Measurements from ENCODE around the gene COTL1. TPM values are rescaled to one million over a fixed set of nuclear protein-coding genes. Genes with fewer than 3 reads are reported as not detected.

Gene COTL1
- total and polyA plus RNA-seq, 2 of the 13 experiments (the other 11 are each of a cell fraction or from before 2014, with no cell fraction given): 8.7 to 16.9 TPM

- peak; percentile 37 to 41; a peak in 2 of 4 replicates for TF ChIP-seq NR2F1 (CRISPR knock-in tag; IDR thresholded peaks at IDR 0.05)
- TF ChIP-seq PCBP2 (optimal IDR thresholded peaks at IDR 0.05; ENCODE audit: low read depth, low read length, poor library complexity, severe bottlenecking): no peak
- 0 out of 2 replicates have a peak, but pooled peaks have one; percentile 33 for TF ChIP-seq ZBTB20 (CRISPR knock-in tag; IDR thresholded peaks at IDR 0.05; ENCODE audit: borderline replicate concordance, low read depth)
- peak; percentile 14; the same call in 1 of the 2 replicates for TF ChIP-seq HDAC2 (CRISPR knock-in tag; IDR thresholded peaks at IDR 0.05)
- TF ChIP-seq TEAD3 (CRISPR knock-in tag; optimal IDR thresholded peaks at IDR 0.05; ENCODE audit: borderline replicate concordance): peak; percentile 2
- 0 out of 2 replicates have a peak, but pooled peaks have one; percentile 16 for TF ChIP-seq HNF4G (IDR thresholded peaks at IDR 0.05; ENCODE audit: borderline replicate concordance, low read depth, low read length)
- TF ChIP-seq HNF4G (CRISPR knock-in tag; IDR thresholded peaks at IDR 0.05; ENCODE audit: borderline replicate concordance, low read depth): no peak
- no peak for TF ChIP-seq ERF (CRISPR knock-in tag; IDR thresholded peaks at IDR 0.05)
- TF ChIP-seq ARID5B (CRISPR knock-in tag; IDR thresholded peaks at IDR 0.05): peak; percentile 47; the same call in 1 of the 2 replicates
- TF ChIP-seq ZNF761 (CRISPR knock-in tag; conservative IDR thresholded peaks at IDR 0.05): no peak
- TF ChIP-seq, protein P1, sequence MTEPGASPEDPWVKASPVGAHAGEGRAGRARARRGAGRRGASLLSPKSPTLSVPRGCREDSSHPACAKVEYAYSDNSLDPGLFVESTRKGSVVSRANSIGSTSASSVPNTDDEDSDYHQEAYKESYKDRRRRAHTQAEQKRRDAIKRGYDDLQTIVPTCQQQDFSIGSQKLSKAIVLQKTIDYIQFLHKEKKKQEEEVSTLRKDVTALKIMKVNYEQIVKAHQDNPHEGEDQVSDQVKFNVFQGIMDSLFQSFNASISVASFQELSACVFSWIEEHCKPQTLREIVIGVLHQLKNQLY (CRISPR knock-in tag; IDR thresholded peaks at IDR 0.05): no peak
- TF ChIP-seq ZNF570 (CRISPR knock-in tag; IDR thresholded peaks at IDR 0.05; ENCODE audit: borderline replicate concordance): no peak
- peak; percentile 67; the same call in 1 of the 2 replicates for TF ChIP-seq TOPORS (CRISPR knock-in tag; IDR thresholded peaks at IDR 0.05)
- TF ChIP-seq MTF1 (CRISPR knock-in tag; IDR thresholded peaks at IDR 0.05): no peak
- TF ChIP-seq ZBTB21 (CRISPR knock-in tag; IDR thresholded peaks at IDR 0.05): no peak
- TF ChIP-seq FOXP1 (IDR thresholded peaks at IDR 0.05): no peak
- 0 out of 2 replicates have a peak, but pooled peaks have one; percentile 31 for TF ChIP-seq FOXP1 (CRISPR knock-in tag; IDR thresholded peaks at IDR 0.05)
- TF ChIP-seq, protein P2, sequence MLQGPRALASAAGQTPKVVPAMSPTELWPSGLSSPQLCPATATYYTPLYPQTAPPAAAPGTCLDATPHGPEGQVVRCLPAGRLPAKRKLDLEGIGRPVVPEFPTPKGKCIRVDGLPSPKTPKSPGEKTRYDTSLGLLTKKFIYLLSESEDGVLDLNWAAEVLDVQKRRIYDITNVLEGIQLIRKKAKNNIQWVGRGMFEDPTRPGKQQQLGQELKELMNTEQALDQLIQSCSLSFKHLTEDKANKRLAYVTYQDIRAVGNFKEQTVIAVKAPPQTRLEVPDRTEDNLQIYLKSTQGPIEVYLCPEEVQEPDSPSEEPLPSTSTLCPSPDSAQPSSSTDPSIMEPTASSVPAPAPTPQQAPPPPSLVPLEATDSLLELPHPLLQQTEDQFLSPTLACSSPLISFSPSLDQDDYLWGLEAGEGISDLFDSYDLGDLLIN (CRISPR knock-in tag; IDR thresholded peaks at IDR 0.05; ENCODE audit: borderline replicate concordance): no peak
- TF ChIP-seq ZNF772 (CRISPR knock-in tag; IDR thresholded peaks at IDR 0.05): 0 out of 2 replicates have a peak, but pooled peaks have one; percentile 11
- TF ChIP-seq ZNF788 (CRISPR knock-in tag; IDR thresholded peaks at IDR 0.05; ENCODE audit: borderline replicate concordance): no peak
- 0 out of 2 replicates have a peak, but pooled peaks have one; percentile 25 for TF ChIP-seq NCOA2 (CRISPR knock-in tag; IDR thresholded peaks at IDR 0.05)
- TF ChIP-seq DMAP1 (CRISPR knock-in tag; IDR thresholded peaks at IDR 0.05): no peak
- TF ChIP-seq ZNF329 (CRISPR knock-in tag; IDR thresholded peaks at IDR 0.05; ENCODE audit: low read depth): no peak
- TF ChIP-seq FOXP4 (CRISPR knock-in tag; IDR thresholded peaks at IDR 0.05): peak; percentile 27; the same call in 1 of the 2 replicates
Observed at GRCh38 chr16:84554627-84555328, 63.1 kb downstream of the COTL1 start (continued).
